Activated T-helper 17 cell treated with anti-CD3 and anti-CD28 coated beads, Interleukin-2, amount 50 U/mL, for 72 hours (primary cell): ENCODE measurements around the gene HCFC1. TPM values are rescaled to one million over a fixed set of nuclear protein-coding genes. Genes with fewer than 3 reads are reported as not detected.

Experiments
- ATAC-seq: fragments of 150-1000 bp; cut with Tn5 transposase; replicated peaks from 2 replicates; pipeline ENCODE4 v1.10.0; 2021; ENCODE audit warnings: mild to moderate bottlenecking, moderate library complexity
- H3K27ac Mint-ChIP-seq: one replicate; pipeline ENCODE4 v1.8.0; 2022; ENCODE audit warnings: mixed read lengths
- H3K27me3 Mint-ChIP-seq: one replicate; pipeline ENCODE4 v1.8.0; 2022; ENCODE audit warnings: mixed read lengths
- H3K36me3 Mint-ChIP-seq: one replicate; pipeline ENCODE4 v1.8.0; 2022; ENCODE audit warnings: low read depth, mild to moderate bottlenecking, mixed read lengths
- H3K4me1 Mint-ChIP-seq: one replicate; pipeline ENCODE4 v1.8.0; 2022; ENCODE audit warnings: mixed read lengths
- H3K4me3 Mint-ChIP-seq: one replicate; pipeline ENCODE4 v1.8.0; 2022; ENCODE audit warnings: mild to moderate bottlenecking, mixed read lengths
- H3K9me3 Mint-ChIP-seq: one replicate; pipeline ENCODE4 v1.8.0; 2022; ENCODE audit warnings: mixed read lengths
- total RNA-seq, 2 donors: library from RNA; stranded (reverse); gene quantifications; one replicate each; pipeline ENCODE4 v1.2.3, GENCODE V29; 2022

The HCFC1 gene
- total RNA-seq, 2 donors from 2014 or later: 85.5 to 134 TPM

DNA sequence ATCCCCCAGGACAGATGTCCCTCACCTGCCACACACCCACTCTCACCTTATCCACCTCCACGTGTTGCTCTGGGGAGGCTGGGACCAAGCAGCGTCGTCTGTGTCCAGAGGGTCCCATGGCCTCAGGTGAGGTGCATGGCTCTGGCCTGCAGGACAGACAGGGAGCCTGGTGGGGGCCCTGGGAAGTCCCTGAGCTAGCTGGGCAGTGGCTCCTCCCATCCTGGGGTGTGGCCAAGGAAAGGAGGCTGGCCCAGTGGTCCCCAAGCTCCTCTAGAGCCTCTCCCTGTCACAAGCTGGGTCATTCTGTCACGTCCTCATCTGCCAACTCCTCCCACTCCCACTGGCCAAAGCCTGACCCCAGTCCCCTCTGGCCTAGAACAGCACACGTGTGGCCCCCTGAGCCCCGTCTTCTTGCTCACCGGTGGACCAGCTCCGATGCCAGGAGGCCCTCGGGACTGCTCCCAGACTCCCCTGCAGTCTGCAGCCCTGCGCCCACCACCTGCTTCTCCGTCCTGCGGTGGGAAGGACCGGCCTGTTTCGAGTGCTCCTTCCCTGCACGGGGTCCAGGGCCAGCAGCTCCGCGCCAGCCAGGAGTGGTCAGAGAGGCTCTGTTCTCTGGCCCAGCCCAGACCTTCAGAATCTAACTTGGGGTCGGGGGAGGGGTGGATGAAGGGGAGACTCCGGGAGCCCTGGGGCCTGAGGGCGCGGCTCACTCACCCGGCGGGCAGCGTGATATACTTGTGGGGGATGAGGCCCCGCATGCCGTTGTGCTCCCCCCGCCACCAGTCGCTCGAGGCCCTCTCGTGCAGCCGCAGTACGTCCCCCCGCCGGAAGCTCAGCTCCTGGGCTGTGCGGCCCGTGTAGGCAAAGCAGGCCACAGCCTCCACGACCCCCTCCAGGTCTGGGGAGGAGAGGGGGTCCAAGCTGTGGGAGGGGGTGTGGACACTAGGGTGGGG lies 62.3 kb downstream of the HCFC1 start:
- H3K27me3 Mint-ChIP-seq: no peaks in the 10 kb centered on the region
- H3K36me3 Mint-ChIP-seq: peaks cover 24% of the 10 kb centered on the region
- H3K4me1 Mint-ChIP-seq: peaks cover 6% of the 10 kb centered on the region
- peak; percentile 45 for ATAC-seq
- no peak overlapping the region for H3K27ac Mint-ChIP-seq
- H3K9me3 Mint-ChIP-seq: no peaks in the 10 kb centered on the region
- H3K4me3 Mint-ChIP-seq: no peak overlapping the region

DNA sequence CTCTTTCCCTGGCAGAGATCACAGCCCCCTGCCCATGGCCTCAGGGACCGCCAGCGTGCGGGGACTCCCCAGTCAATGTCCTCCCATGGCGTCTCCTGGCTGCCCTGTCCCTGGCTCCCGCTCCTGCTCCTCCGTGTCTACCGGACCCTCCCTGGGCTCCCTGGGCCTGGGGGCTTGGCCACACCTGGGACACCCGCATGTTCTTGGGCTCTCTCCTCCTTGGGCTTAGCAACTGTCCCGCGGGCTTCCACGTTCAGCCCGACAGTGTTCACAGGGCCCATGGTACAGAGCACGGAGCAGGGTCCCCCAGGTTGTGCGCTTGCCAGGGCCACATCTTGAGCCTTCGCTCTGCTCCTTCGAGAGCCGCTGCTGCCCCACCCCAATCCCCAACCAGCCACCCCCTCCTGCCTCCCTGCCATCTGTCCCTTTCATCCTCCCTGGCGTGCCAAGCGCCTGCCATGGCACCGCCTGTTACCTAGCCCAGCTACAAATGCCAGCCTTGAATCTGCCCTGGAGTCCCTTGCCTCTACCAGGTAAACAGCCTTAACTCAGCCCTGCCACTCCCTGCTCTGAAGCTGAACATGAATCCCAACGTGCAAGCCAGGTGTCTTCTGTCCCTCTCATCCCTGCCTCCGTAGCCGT lies 63.3 kb downstream of the HCFC1 start:
- H3K4me3 Mint-ChIP-seq: no peak overlapping the region
- H3K27me3 Mint-ChIP-seq: no peaks in the 10 kb centered on the region
- H3K4me1 Mint-ChIP-seq: peaks cover 12% of the 10 kb centered on the region
- peaks cover 18% of the 10 kb centered on the region for H3K36me3 Mint-ChIP-seq
- H3K9me3 Mint-ChIP-seq: no peaks in the 10 kb centered on the region
- H3K27ac Mint-ChIP-seq: no peak overlapping the region
- no peak for ATAC-seq

GRCh38 chrX:153907456-153907855 lies 64.2 kb downstream of the HCFC1 start:
- H3K27ac Mint-ChIP-seq: no peak overlapping the region
- H3K9me3 Mint-ChIP-seq: no peaks in the 10 kb centered on the region
- peaks cover 18% of the 10 kb centered on the region for H3K36me3 Mint-ChIP-seq
- H3K4me3 Mint-ChIP-seq: no peak overlapping the region
- no peaks in the 10 kb centered on the region for H3K27me3 Mint-ChIP-seq
- H3K4me1 Mint-ChIP-seq: peaks cover 17% of the 10 kb centered on the region
- ATAC-seq: no peak

GRCh38 chrX:153906126-153906917 lies 65.3 kb downstream of the HCFC1 start:
- peaks cover 6% of the 10 kb centered on the region for H3K36me3 Mint-ChIP-seq

GRCh38 chrX:153905481-153906095 lies 66.0 kb downstream of the HCFC1 start:
- H3K27me3 Mint-ChIP-seq: no peaks in the 10 kb centered on the region
- H3K36me3 Mint-ChIP-seq: peaks cover 4% of the 10 kb centered on the region
- H3K4me3 Mint-ChIP-seq: no peak overlapping the region
- no peak for ATAC-seq
- peaks cover 24% of the 10 kb centered on the region for H3K4me1 Mint-ChIP-seq
- peak overlapping the region; percentile 28 for H3K27ac Mint-ChIP-seq
- no peaks in the 10 kb centered on the region for H3K9me3 Mint-ChIP-seq

More at GRCh38 chrX:153906126-153906917, 65.3 kb downstream of the HCFC1 start:
- no peaks in the 10 kb centered on the region for H3K27me3 Mint-ChIP-seq
- no peak overlapping the region for H3K4me3 Mint-ChIP-seq
- peaks cover 23% of the 10 kb centered on the region for H3K4me1 Mint-ChIP-seq
- peak overlapping the region; percentile 28 for H3K27ac Mint-ChIP-seq
- no peaks in the 10 kb centered on the region for H3K9me3 Mint-ChIP-seq
- peak; percentile 44 for ATAC-seq

DNA sequence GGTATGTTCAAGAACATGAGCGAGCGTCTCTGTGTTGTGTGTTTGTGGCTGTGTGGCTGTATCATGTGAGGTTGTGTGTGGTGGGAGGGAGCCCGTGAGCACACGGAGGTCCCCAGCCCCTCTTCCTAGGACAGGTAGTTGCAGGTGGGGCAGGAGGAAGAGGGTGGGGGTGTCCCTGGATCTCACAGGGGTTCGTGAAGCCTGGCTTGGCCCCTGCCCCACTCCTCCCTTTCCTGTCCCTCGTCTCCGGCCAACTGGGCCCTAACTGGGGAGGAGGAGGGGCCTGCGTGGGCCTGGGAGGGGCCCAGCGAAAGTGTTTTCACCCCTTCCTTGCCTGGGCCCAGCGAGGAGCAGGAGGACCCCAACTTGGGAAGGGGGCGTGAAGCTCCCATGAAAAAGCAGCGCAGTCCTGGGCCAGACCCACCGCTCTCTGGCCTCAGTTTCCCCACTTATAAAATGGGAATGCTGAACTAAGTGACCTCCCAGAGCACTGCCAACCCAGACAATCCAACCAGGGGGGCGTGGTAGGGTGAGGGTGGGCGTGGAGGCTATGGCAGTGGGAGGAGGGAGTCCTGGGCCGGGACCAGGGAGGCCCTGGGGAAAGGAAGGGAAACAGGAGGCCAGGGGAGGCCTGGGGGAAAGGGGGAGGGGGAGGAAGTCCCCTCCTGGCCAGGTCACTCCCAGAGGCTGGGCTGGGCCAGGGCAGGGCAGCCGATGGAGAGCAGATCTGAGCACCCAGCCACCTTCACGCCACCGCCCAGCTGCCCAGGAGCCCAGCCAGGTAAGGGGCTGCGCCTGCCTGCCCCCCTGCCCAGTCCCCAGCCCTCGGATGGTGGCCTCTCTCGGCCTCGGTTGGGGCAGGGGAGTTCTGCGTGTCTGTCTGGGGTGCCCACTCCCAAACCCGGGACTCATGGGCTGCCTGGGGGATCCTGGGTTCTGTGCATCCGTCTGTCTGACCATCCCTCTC lies 67.3 kb downstream of the HCFC1 start, which contains the start of gene AVPR2:
Gene AVPR2, plus strand, starts transcription at position 683 of the 967 bp plus-strand sequence. CDS start 473 bp downstream, outside the sequence.
- H3K9me3 Mint-ChIP-seq: no peaks in the 10 kb centered on the region
- peaks cover 24% of the 10 kb centered on the region for H3K4me1 Mint-ChIP-seq
- no peaks in the 10 kb centered on the region for H3K27me3 Mint-ChIP-seq
- peak within 1 kb of the TSS; percentile 83 for H3K27ac Mint-ChIP-seq
- no peaks in the 10 kb centered on the region for H3K36me3 Mint-ChIP-seq
- ATAC-seq: no peak
- peak within 1 kb of the TSS; percentile 27 for H3K4me3 Mint-ChIP-seq

- H3K4me1 Mint-ChIP-seq: peaks cover 24% of the 10 kb centered on the region
- peak overlapping the region; percentile 83 for H3K27ac Mint-ChIP-seq
- ATAC-seq: no peak
- H3K4me3 Mint-ChIP-seq: peak overlapping the region; percentile 27
- H3K9me3 Mint-ChIP-seq: no peaks in the 10 kb centered on the region
- H3K27me3 Mint-ChIP-seq: no peaks in the 10 kb centered on the region
- no peaks in the 10 kb centered on the region for H3K36me3 Mint-ChIP-seq
Measured at GRCh38 chrX:153903238-153903980, 68.2 kb downstream of the HCFC1 start.

DNA sequence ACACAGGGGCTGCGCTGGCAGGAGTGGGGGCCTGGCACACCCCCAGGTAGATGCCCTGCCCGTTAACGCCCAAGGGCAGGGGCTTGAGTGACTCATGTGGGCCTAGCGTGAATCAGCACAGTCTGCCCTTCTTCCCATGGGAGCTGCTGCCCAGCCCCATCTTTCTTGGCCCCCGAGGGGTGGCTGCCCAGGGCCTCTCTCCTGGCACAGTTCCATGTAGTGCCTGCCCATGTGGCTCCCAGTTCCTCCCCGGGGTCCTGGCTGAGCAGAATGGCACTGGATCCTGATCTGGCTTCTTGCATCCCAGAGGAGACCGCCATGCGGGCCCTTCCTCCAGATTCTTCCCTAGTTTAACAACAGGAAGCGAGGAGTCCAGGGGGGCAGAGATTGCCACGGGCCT lies 69.2 kb downstream of the HCFC1 start:
- Mint-ChIP-seq H3K27me3 (no peaks in the 10 kb centered on the region), H3K9me3 (no peaks in the 10 kb centered on the region), H3K27ac (no peak overlapping the region), H3K4me1 (peaks cover 24% of the 10 kb centered on the region), H3K36me3 (no peaks in the 10 kb centered on the region), H3K4me3 (peak overlapping the region; percentile 70)
- no peak for ATAC-seq

DNA sequence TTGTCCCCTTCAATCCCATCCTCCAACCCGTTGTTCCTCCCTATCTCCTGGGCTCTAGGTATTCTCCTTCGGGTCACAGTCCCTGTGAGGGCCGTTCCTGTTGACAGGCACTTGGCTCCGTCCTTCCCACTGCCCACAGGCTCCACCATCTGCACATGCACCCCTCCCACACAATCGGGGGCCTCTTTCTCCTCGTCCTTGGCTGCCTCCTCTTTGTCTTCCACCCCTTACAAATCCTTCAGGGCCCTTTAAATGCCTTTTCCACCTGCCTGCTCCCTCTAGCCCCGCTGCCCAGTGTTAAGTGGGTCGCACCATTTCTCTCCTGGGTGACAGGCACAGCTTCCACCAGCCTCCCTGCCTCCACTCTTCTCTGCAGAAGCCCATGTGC lies 69.9 kb downstream of the HCFC1 start:
- no peaks in the 10 kb centered on the region for H3K36me3 Mint-ChIP-seq
- H3K4me1 Mint-ChIP-seq: peaks cover 24% of the 10 kb centered on the region
- H3K4me3 Mint-ChIP-seq: peak overlapping the region; percentile 70
- no peaks in the 10 kb centered on the region for H3K9me3 Mint-ChIP-seq
- peak overlapping the region; percentile 65 for H3K27ac Mint-ChIP-seq
- ATAC-seq: no peak
- H3K27me3 Mint-ChIP-seq: no peaks in the 10 kb centered on the region

GRCh38 chrX:153900831-153901752 lies 70.5 kb downstream of the HCFC1 start:
- Mint-ChIP-seq H3K9me3 (no peaks in the 10 kb centered on the region), H3K4me3 (peak overlapping the region; percentile 70), H3K27me3 (no peaks in the 10 kb centered on the region), H3K4me1 (peaks cover 20% of the 10 kb centered on the region), H3K27ac (peak overlapping the region; percentile 65), H3K36me3 (no peaks in the 10 kb centered on the region)
- peak; percentile 90 for ATAC-seq

DNA sequence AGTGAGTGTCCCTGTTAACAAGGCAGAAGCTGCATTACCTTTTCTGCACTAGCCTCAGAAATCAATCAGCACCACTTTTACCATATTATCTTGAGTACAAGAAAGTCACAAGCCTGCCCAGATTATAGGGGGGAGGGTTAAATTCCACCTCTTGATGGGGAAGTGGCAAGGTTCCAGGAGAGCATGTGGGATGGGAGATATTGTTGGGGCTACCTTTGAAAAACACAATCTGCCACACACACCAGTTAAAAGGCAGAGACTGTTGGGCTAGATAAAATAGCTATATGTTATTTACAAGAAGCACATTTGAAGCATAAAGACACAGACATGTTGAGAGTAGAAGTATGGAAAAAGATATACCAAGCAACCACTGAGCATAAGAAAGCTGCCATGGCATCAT lies 73.7 kb downstream of the HCFC1 start:
- Mint-ChIP-seq H3K36me3 (no peaks in the 10 kb centered on the region), H3K27ac (no peak overlapping the region), H3K4me3 (no peak overlapping the region), H3K27me3 (no peaks in the 10 kb centered on the region), H3K9me3 (no peaks in the 10 kb centered on the region), H3K4me1 (peaks cover 8% of the 10 kb centered on the region)
- ATAC-seq: no peak
